NCI-H1092 treated with DMSO at 0.1 percent for 48 hours (cell line): ENCODE measurements around the gene OTOA.
"Not testable (repeated sequence)": the region's sequence is repeated elsewhere in the genome, so short reads cannot be mapped to it uniquely, and the experiment has no call there.

Source experiments
- DNase-seq: peaks from one replicate; lab custom pipeline; 2025; lab: John Stamatoyannopoulos, UW

OTOA gene

DNA sequence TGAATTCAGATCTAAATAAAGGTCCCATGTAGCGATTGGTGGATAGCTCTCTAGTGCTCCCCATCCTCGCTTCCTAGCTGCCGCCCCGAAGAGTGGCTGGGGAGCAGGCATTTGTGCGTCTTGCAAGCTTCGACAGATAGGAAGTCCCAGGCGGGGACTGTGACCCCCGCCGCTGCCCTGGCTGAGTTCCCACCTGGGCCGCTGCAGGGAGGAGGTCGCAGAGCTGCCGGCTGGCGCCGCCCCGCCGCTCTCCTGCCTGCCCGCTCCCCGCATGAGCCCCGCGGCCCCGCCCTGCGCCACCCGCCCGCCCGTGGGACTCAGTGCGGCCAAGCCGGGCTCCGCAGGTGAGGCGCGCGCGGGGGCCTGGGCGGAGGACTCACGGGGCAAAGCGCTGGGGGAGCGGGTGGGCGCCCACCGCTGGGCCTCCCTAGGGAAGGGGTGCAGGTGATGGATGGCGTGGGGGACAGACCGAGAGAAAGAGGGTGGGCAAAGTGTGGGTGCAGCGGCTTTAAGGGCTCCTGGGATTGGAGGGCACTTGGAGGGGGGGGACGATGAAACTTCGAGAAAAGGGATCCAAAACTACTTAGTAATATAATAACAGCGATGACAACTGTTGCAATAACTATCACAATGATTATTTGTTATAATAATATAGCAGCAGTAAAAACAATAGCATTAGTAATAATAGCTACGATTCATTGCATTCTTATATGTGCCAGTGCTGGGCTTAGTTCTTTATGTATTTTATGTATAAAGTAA, at the start of gene OTOA:
OTOA (plus strand) TSS at position 80 of the 759 bp plus-strand sequence. CDS start 14,547 bp downstream, outside the sequence.
- DNase-seq = no peak

DNA sequence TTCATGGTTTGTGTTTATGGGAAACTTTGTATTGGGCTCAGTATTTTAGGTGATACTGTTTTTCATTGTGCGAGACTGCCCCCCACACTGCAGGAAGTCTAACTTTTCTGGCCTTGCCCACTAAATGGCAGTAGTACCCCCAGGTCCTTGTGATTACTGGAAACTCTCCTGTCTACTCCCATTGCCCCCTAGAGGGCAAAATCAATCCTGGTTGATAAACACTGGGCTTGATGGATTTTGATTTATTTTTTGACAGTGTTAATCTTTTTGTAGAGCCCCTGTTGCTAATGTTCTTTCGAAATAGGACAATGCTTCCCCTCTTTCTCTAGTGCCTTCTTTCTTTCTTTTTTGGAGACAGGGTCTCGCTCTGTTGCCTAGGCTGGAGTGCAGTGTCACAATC, 48.9 kb upstream of the OTOA start:
- no peak for DNase-seq

DNA sequence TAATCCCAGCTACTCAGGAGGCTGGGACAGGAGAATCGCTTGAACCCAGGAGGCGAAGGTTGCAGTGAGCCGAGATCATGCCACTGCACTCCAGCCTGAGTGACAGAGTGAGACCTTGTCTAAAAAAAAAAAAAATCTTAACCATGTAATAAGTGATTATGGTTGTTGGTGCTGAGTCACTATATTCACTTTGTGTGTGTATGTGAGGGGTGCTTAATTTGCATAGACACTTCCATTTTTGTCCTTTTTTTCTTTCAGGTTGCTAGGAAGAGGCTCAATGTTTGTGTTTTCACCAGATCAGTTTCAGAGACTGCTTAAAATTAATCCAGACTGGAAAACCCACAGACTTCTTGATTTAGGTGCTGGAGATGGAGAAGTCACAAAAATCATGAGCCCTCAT, 46.2 kb upstream of the OTOA start:
- no peak for DNase-seq

DNA sequence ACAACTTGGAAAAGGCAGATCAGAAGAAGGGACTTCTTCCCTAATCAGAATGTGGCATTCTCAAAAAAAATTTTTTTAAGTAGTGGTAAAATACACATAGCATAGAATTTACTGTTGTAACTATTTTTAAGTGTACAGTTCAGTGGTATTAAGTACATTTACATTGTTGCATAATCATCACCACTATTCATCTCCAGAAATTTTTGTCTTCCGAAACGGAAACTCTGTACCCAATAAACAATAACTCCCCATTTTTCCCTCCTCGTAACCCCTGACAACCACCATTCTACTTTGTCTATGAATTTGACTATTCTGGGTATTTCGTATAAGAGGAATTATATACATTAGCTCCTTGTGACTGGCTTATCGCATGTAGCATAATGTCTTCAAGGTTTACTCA, 45.5 kb upstream of the OTOA start:
- no peak for DNase-seq

DNA sequence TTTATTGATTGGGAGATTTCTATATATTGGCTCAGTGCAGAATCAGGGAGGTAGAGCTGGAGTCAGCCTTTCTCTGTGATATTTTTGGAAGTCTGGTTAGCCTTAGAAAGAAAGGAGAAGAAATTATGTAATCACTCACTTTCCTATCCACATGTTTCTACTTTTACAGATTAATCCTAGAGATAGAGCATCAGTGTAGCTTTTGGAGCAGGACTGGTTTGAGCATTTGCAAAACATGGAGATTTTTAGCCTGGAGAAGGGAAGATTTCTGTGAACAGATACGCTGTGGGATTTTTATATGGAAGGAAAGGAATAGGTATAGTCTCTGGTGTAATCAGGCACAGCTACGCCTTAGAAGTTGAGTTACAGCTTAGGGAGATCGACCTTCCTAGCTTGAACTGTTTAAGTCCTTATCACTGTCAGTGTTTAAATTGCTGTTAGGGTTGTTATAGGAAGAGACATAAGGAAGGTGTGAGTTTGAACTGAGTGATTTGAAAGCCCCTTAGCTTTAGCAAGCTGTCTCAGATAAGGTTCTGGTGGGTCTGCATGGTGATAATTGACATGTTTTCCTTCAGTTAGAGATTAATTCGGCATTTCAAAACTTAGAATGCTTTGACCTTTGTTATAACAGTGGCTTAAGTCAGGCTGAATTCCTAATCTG, 43.9 kb upstream of the OTOA start:
- no peak for DNase-seq

DNA sequence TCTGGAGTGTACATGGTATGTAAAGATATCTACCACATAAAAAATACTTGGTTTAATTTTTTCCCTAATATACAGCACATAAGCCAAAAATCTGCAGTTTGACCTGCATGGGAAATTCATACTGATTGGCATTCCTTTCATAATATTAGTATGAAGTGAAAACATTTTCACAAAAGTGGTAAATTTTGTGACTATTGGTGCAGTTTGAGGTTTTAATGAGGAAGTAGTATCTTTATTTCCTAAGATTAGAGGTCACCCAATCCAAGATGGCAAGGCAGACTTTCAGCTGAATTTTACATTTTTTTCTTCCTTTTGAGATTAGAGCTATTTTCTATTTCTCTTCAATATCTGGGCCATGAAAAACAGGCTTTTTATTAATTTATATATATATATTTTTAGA, 43.2 kb upstream of the OTOA start:
- DNase-seq = no peak

DNA sequence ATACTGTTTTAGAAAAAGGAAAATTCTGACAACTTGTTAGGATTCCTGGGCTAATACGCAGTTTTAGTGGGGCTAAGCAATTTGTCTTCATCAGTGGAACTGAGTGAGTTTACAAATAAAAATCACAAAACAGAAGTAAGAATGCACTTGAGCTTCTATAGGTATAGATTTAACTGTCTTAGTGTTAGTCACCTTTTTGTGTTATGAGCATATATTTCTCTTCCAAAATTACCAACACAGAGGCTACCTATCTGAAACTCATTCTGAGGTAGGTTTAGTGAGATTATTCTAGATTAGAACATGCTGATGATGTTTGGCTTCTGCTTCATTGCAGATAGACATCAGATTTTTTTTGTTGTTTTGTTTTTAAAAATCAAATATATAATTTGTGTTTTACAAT, 41.2 kb upstream of the OTOA start:
- DNase-seq = no peak

DNA sequence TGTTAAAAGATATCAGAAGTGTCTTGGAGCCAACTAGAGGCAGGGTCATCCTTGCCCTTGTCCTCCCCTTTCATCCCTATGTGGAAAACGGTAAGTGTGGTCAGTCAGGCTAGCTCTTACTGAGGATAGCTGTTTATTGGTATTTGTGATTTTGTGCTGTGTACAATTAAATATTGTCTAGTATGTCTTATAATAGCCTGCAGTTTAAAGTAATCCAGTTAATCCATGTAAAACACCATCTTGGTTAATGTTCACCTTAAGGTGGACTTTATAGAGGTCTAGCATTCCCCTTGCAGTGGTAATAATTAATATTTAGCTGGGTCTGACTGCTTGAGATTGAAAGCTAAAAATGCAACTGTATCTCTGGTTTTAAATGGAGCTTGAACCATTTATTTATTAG, 38.7 kb upstream of the OTOA start:
- no peak for DNase-seq

DNA sequence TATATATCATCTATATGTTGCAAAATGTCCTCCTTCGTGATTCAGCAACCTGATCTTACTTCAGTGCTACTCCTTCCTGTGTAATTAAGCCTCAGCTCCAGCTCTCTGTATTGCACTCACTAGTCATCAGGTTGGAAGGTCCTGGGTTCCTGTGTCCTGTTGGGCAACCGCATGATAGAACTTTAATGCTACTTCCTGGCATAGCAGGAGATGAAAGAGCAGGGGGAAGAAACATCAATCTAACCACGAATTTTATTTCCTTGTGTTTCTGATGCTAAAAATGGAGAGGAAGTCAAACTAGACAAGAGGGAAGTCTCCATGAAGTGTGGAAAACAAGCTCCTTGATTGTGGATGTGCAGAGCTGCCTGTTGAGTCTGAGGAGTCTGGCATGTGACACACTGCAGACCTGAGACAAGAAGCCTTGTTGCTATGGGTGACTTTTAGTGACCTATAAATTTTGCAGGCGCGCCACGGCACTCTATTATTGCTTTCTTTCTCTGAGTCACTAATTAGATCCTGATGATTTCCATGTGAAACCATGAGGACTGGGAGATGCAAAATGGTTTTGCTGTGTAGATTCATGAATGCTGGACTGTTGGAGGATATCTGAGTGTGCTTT, 37.0 kb upstream of the OTOA start:
- DNase-seq = no peak

DNA sequence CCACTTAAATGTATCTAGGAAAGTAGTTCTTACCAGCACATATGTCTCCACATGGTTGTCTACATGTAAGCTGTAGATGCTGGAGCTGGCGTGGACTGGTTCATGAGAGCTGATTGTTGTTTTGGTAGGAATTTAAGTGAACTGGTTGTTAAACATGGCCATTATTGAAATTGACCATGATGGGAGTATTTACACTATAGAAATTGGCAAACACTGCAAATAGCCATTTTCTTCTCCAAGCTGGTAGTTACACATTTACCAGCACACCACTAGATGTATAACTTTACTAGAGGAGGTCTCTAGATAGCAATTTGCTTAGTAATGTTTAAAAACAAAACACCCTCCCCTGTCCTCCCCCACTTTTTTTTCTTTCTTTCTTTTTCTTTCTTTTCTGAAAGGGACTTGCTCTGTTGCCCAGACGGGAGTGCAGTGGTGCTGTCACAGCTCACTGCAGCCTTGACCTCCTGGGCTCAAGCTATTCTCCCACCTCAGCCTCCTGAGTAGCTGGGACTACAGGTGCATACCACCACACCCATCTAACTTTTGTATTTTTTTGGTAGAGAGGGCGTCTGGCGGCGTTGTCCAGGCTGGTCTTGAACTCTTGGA, 35.5 kb upstream of the OTOA start:
- no peak for DNase-seq

DNA sequence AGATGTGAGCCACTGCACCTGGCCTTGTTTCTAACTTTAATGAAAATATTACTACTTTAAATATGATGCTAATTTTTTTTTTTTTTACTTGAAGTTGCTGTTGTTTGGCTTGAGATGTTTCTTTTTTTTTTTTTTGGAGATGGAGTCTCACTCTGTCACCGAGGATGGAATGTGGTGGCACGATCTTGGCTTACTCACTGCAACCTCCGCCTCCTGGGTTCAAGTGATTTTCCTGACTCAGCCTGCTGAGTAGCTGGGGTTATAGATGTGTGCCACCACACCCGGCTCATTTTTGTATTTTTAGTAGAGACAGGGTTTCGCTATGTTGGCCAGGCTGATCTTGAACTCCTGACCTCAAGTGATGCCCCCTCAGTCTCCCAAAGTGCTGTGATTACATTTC, 35.0 kb upstream of the OTOA start:
- no peak for DNase-seq

DNA sequence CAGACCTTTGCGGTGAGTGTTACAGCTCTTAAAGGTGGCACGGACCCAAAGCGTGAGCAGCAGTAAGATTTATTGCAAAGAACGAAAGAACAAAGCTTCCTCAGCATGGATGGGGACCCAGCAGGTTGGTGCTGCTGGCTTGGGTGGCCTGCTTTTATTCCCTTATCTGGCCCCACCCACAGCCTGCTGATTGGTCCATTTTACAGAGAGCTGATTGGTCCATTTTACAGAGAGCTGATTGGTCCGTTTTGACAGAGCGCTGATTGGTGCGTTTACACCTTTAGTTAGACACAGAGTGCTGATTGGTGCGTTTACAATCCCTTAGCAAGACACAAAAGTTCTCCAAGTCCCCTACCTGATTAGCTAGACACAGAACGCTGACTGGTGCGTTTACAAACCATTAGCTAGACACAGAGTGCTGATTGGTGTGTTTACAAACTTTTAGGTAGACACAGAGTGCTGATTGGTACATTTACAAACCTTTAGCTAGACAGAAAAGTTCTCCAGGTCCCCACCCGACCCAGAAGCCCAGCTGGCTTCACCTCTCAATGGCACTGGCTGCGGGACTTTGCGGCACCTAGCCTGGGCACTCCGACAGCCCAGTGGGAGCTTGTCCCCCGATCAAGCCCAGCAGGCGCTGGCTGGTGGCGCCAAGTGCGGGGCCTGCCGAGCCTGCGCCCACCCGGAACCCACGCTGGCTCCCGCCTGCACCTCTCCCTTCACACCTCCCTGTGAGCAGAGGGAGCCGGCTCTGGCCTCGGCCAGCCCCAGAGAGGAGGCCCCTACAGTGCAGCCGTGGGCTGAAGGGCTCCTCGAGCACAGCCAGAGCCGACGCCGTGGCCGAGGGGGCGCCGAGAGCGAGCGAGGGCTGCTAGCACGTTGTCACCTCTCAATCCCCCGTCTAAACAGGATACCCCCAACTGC, 33.9 kb upstream of the OTOA start:
- not testable (repeated sequence) for DNase-seq

DNA sequence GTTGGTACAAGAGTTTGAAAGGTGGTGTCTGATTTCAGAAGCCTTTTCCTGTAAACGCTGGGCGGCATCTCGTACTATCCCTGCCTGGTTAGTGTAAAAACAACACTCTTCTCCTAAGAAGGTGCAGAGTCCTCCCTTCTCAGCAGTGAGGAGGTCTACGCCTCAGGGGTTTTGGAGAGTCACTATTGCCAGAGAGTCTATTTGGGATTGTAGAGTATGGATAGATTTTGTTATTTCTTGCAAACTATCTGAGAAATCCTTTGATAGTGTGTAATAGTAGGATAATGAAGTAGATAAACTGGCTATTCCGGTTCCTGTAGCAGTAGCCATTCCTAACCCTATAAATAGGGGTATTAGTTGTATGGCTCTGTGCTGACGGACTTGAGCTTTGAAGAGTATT, 32.9 kb upstream of the OTOA start:
- DNase-seq = not testable (repeated sequence)

DNA sequence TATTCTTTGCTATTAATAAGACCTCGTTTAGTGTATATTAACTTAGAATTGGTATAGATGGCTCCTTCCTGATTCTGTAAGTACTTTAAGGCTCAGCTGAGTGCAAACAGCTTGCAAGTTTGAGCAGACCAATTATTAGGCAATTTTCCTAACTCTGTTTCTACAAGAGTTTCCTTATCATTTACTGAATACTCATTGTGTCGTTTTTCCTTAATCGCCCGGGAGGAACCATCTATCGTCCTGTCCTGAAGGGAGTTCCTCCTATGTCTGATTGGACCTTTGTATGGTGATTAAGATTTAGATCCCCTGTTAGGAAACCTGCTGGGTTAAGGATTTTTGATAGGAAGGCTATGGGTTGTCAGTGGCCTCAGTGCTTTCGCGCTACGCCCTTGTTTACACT, 32.4 kb upstream of the OTOA start:
- DNase-seq = not testable (repeated sequence)

DNA sequence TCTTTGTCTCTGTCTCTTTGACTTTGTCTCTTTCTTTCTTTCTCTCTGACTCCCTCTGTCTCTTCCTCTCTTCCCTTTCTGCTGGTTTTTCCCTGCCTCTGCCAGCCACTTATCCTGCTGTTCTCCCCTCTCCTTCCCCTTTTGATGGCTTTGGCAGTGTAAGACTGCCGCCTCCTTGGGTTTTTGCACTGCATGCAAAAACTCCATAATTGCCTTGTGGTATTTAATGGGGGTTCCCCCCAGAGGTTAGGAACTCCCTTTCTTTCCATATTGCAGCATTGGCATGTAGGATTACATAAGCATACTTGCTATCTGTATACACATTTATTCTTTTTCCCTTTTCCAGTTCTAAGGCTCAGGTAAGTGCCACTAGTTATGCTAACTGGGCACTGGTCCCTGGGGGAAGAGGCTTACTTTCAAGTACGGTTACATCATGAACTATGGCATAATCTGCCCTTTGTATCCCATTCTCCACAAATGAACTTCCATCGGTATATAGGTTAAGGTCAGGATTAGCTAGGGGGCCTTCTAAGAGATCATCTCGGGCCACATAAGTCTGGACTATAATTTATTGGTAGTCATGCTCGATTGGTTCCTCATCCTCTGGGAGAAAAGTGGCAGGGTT, 31.7 kb upstream of the OTOA start:
- not testable (repeated sequence) for DNase-seq

DNA sequence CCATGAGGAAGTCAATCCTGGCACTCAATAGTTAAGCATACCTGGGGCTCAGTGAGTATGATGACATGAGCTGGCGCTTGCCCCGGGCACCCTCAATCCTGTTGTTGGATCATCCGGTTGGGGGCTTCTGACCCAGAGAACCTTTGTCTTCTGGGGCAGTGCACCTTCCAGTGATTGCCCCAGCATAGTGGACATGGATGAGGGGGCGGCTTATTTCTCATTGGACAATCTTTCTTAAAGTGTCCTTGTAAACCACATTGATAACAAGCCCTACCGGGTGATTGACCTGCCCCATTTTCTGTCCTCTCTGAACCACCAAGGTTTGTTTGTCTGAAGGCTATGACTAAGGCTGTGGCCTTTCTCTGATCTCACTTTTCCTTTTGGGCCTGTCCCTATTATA, 29.6 kb upstream of the OTOA start:
- DNase-seq = no peak

DNA sequence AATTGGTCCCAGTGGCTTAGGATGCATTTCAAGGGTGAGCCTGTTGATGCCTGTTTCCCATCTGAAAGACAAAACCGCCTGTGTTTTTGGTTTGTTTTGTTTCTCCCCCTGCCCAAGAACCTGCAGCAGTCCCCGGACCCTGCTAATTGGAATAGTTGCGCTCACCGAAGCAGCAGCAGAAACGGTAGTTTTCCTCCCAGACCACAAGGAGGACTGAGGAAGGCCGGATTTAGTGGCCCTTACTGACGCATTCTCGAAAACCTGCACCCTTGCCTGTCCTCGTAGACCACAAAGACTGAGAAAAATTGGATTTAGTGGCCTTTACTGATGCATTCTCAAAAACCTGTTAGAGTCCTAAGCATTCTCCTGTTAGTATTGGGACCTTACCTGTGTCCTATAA, 28.1 kb upstream of the OTOA start:
- not testable (repeated sequence) for DNase-seq

DNA sequence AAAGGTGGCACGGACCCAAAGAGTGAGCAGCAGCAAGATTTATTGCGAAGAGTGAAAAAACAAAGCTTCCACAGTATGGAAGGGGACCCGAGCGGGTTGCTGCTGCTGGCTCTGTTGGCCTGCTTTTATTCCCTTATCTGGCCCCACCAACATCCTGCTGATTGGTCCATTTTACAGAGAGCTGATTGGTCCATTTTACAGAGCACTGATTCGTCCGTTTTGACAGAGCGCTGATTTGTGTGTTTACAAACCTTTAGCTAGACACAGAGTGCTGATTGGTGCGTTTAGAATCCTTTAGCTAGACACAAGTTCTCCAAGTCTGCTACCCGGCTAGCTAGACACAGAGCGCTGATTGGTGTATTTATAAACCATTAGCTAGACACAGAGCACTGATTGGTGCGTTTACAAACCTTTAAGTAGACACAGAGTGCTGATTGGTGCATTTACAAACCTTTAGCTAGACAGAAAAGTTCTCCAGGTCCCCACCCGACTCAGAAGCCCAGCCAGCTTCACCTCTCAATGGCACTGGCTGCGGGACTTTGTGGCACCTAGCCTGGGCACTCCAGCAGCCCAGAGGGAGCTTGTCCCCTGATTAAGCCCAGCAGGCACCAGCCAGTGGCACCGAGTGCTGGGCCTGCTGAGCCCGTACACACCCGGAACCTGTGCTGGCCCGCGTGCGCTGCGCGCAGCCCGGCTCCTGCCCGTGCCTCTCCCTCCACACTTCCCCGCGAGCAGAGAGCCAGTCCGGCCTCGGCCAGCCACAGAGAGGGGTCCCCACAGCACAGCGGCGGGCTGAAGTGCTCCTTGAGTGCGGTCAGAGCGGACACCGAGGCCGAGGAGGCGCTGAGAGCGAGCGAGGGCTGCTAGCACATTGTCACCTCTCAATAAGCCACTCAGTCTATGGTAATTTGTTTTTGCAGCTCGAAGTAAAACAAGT, 26.5 kb upstream of the OTOA start:
- DNase-seq = no peak

DNA sequence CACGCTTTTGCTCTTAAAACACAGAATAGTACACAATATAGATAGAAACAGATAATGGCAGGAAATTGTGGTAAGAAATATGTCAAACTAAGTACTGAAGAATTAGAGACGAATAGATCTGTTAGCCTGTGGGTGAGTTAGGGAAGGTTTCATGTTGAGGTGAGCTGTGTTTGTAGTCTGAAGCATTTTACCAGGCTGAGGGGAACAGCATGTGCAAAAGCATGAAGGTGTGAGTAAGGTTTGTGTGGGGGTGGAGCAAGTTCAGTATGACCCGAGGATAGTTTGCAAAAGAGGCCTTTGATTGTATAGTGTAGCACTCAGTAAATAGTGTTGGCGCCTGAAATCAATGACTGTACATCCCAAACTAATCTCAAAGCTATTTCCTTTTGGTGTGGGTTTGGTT, 25.2 kb upstream of the OTOA start:
- no peak for DNase-seq

DNA sequence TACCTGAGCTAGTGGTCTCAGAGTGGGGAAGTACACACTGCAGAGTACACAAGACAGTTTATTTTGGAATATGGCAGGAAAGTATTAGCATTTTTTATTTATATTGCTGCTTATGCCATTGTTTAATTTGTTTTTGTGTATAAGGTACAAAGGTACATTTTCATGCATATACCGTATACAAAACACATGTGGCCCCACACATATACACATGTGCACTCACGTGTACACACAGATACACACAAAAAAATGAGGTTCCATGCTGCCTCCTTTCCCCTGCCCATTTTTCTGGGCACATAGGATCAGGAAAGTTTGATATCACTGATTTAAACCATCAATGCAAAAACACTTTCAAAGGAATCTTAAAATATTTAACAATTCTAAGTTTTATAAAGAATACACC, 24.3 kb upstream of the OTOA start:
- DNase-seq = no peak
